ENCODE data around the gene OR1E1.
"Not testable (repeated sequence)": the region's sequence is repeated elsewhere in the genome, so short reads cannot be mapped to it uniquely, and the experiment has no call there.

- TF ChIP-seq FOXK2 (IDR thresholded peaks at IDR 0.05); SP1 (IDR thresholded peaks at IDR 0.05); FOXA1 (IDR thresholded peaks at IDR 0.05); ELF4 (IDR thresholded peaks at IDR 0.05); SUZ12 (IDR thresholded peaks at IDR 0.05); ZNF384 (IDR thresholded peaks at IDR 0.05); ARNT (IDR thresholded peaks at IDR 0.05); BHLHE40 (IDR thresholded peaks at IDR 0.05; ENCODE audit: borderline replicate concordance); HDGF (IDR thresholded peaks at IDR 0.05; ENCODE audit: borderline replicate concordance): not testable (repeated sequence)
These were observed 5.6 kb upstream of the OR1E1 start for GRCh38 chr17:3403856-3404255.

Measured in HEK293T (cell line).